HEK293 (cell line): Measurements from ENCODE around the gene APLP2.

Experiments used
- CTCF ChIA-PET: fragments of 350-600 bp; formaldehyde crosslinking; extraction: SDS; loops from one replicate; lab custom pipeline; 2021; ENCODE audit warnings: antibody characterized with exemption; lab: Yijun Ruan, JAX
- POLR2A ChIA-PET: fragments of 300-600 bp; formaldehyde crosslinking; extraction: SDS; loops from one replicate; lab custom pipeline; 2020; ENCODE audit warnings: antibody characterized with exemption, inconsistent platforms; lab: Yijun Ruan, JAX
- H3K27ac ChIP-seq: fragments of 200-500 bp; sonication (Bioruptor generic); 2 replicates; pipeline ENCODE4 v1.5.1; 2014; ENCODE audit warnings: low read depth, low read length, control low read depth, inconsistent platforms; ENCODE audit errors: extremely low read depth
- H3K36me3 ChIP-seq, 2 experiments: fragments of 200-500 bp in 1 of 2; sonication (Bioruptor generic) in 1 of 2; 1 replicate in 1 of 2; 2 replicates in 1 of 2; pipeline ENCODE4 v1.5.1; 2014 to 2017; ENCODE audit warnings: inconsistent platforms in 2 of 2, low read length in 2 of 2; ENCODE audit not compliant: control insufficient read depth in 2 of 2, insufficient read depth in 1 of 2
- H3K4me1 ChIP-seq: fragments of 200-500 bp; sonication (Bioruptor generic); 2 replicates; pipeline ENCODE4 v1.5.1; 2014; ENCODE audit warnings: mild to moderate bottlenecking, low read length, inconsistent platforms; ENCODE audit not compliant: control insufficient read depth, insufficient read depth
- H3K4me3 ChIP-seq: 2 replicates; pipeline ENCODE4 v1.5.1; 2011; ENCODE audit warnings: low read depth, mild to moderate bottlenecking, control low read depth, low read length, moderate library complexity
- H3K9me3 ChIP-seq: fragments of 200-500 bp; sonication (Bioruptor generic); 2 replicates; pipeline ENCODE4 v1.5.1; 2014; ENCODE audit warnings: low read depth, low read length, inconsistent platforms; ENCODE audit not compliant: control insufficient read depth, insufficient read depth
- ATF2 ChIP-seq: fragments of 450-650 bp; formaldehyde crosslinking; IDR thresholded peaks from 2 replicates; pipeline ENCODE4 v1.5.1; 2016; ENCODE audit warnings: missing biosample characterization, missing genetic modification characterization, low read depth
- HOXC10 ChIP-seq: sonication (generic); formaldehyde crosslinking; IDR thresholded peaks from 2 replicates; pipeline ENCODE4 v1.8.1; 2023; ENCODE audit warnings: mild to moderate bottlenecking, missing genetic modification reagents
- HOXD13 ChIP-seq: sonication (generic); formaldehyde crosslinking; IDR thresholded peaks from 2 replicates; pipeline ENCODE4 v1.8.0; 2022; ENCODE audit warnings: missing genetic modification reagents, borderline replicate concordance
- IKZF3 ChIP-seq: fragments of 450-650 bp; IDR thresholded peaks from 2 replicates; pipeline ENCODE4 v1.5.0; 2018; ENCODE audit warnings: missing biosample characterization, mild to moderate bottlenecking, missing genetic modification characterization, moderate library complexity
- ZBTB17 ChIP-seq: fragments of 450-650 bp; formaldehyde crosslinking; IDR thresholded peaks from 2 replicates; pipeline ENCODE4 v1.5.1; 2016; ENCODE audit warnings: missing biosample characterization, missing genetic modification characterization
- ZBTB48 ChIP-seq: fragments of 450-650 bp; formaldehyde crosslinking; IDR thresholded peaks from 2 replicates; pipeline ENCODE4 v1.5.1; 2016; ENCODE audit warnings: missing biosample characterization, missing genetic modification characterization
- ZBTB49 ChIP-seq: fragments of 450-650 bp; formaldehyde crosslinking; IDR thresholded peaks from 2 replicates; pipeline ENCODE4 v1.5.1; 2016; ENCODE audit warnings: missing biosample characterization, missing genetic modification characterization, low read depth
- ZFHX2 ChIP-seq: fragments of 450-650 bp; formaldehyde crosslinking; conservative IDR thresholded peaks from 2 replicates; pipeline ENCODE4 v1.5.1; 2016; ENCODE audit warnings: missing biosample characterization, missing genetic modification characterization
- ZNF148 ChIP-seq: fragments of 450-650 bp; formaldehyde crosslinking; IDR thresholded peaks from 2 replicates; pipeline ENCODE4 v1.5.0; 2017; ENCODE audit warnings: missing biosample characterization, missing genetic modification characterization, borderline replicate concordance
- ZNF169 ChIP-seq: fragments of 450-650 bp; formaldehyde crosslinking; IDR thresholded peaks from 2 replicates; pipeline ENCODE4 v1.5.1; 2016; ENCODE audit warnings: missing biosample characterization, missing genetic modification characterization
- ZNF184 ChIP-seq: fragments of 450-650 bp; IDR thresholded peaks from 2 replicates; pipeline ENCODE4 v1.5.1; 2018; ENCODE audit warnings: missing biosample characterization, mild to moderate bottlenecking, missing genetic modification characterization
- ZNF362 ChIP-seq: fragments of 450-650 bp; formaldehyde crosslinking; IDR thresholded peaks from 2 replicates; pipeline ENCODE4 v1.5.1; 2016; ENCODE audit warnings: missing biosample characterization, missing genetic modification characterization
- ZNF416 ChIP-seq: fragments of 450-650 bp; formaldehyde crosslinking; IDR thresholded peaks from 2 replicates; pipeline ENCODE4 v1.5.1; 2016; ENCODE audit warnings: missing biosample characterization, missing genetic modification characterization
- ZNF449 ChIP-seq: fragments of 450-650 bp; formaldehyde crosslinking; IDR thresholded peaks from 2 replicates; pipeline ENCODE4 v1.5.1; 2017; ENCODE audit warnings: missing biosample characterization, mild to moderate bottlenecking, missing genetic modification characterization, moderate library complexity
- ZNF549 ChIP-seq: fragments of 450-650 bp; IDR thresholded peaks from 2 replicates; pipeline ENCODE4 v1.5.1; 2018; ENCODE audit warnings: missing biosample characterization, missing genetic modification characterization, mild to moderate bottlenecking, inconsistent platforms, moderate library complexity
- ZNF561 ChIP-seq: fragments of 450-650 bp; IDR thresholded peaks from 2 replicates; pipeline ENCODE4 v1.5.1; 2018; ENCODE audit warnings: missing biosample characterization, missing genetic modification characterization, borderline replicate concordance
- ZNF600 ChIP-seq: fragments of 450-650 bp; formaldehyde crosslinking; IDR thresholded peaks from 2 replicates; pipeline ENCODE4 v1.5.1; 2016; ENCODE audit warnings: missing biosample characterization, missing genetic modification characterization
- ZNF645 ChIP-seq: fragments of 450-650 bp; formaldehyde crosslinking; IDR thresholded peaks from 2 replicates; pipeline ENCODE4; 2016; ENCODE audit warnings: missing biosample characterization, missing genetic modification characterization
- ZNF768 ChIP-seq: fragments of 450-650 bp; formaldehyde crosslinking; IDR thresholded peaks from 2 replicates; pipeline ENCODE4 v1.5.1; 2018; ENCODE audit warnings: missing biosample characterization, mild to moderate bottlenecking, missing genetic modification characterization
- ZNF843 ChIP-seq: fragments of 450-650 bp; formaldehyde crosslinking; IDR thresholded peaks from 2 replicates; pipeline ENCODE4 v1.5.1; 2016; ENCODE audit warnings: missing biosample characterization, missing genetic modification characterization

The APLP2 gene

GRCh38 chr11:130125638-130126037 is 55.9 kb downstream of the APLP2 start:
- TF ChIP-seq ZNF549 (tag by site-specific recombination) (no peak), ZNF645 (tag by site-specific recombination) (no peak), ZNF600 (tag by site-specific recombination) (no peak)
- POLR2A ChIA-PET = no interaction called here
- no peaks in the 10 kb centered on the region for H3K4me1 ChIP-seq
- CTCF ChIA-PET = interaction anchor here (1.5 kb wide), 1 partner anchor 244 kb away, joined by 4 read pairs; no protein-coding TSS in a partner anchor
- H3K9me3 ChIP-seq = no peaks in the 10 kb centered on the region
- H3K36me3 ChIP-seq = peaks cover 2 to 98% of the 10 kb centered on the region in 2 experiments
- H3K27ac ChIP-seq = no peak overlapping the region
- no peak overlapping the region for H3K4me3 ChIP-seq

GRCh38 chr11:130126516-130126915 is 56.8 kb downstream of the APLP2 start:
- Histone ChIP-seq H3K4me1 (no peaks in the 10 kb centered on the region), H3K36me3 (peaks cover 8 to 99% of the 10 kb centered on the region in 2 experiments), H3K4me3 (no peak overlapping the region)
- CTCF ChIA-PET = interaction anchor here (0.6 to 1.5 kb wide), 2 partner anchors 123 to 245 kb away, joined by 4 read pairs; no protein-coding TSS in a partner anchor
- TF ChIP-seq IKZF3 (tag by site-specific recombination) = no peak
- TF ChIP-seq ZNF362 (tag by site-specific recombination) = no peak
- no peak for TF ChIP-seq ZBTB48
- no peak for TF ChIP-seq ZNF184 (tag by site-specific recombination)
- TF ChIP-seq ZNF768 (tag by site-specific recombination) = no peak
- no peak for TF ChIP-seq ZNF148 (tag by site-specific recombination)
- TF ChIP-seq ZNF561 (tag by site-specific recombination) = no peak
- no peak for TF ChIP-seq HOXD13 (CRISPR knock-in tag)
- TF ChIP-seq ZFHX2 (tag by site-specific recombination) = no peak
- TF ChIP-seq ATF2 (tag by site-specific recombination) = no peak
- no peak for TF ChIP-seq ZNF843
- TF ChIP-seq ZNF416 (tag by site-specific recombination) = no peak
- no peak for TF ChIP-seq HOXC10 (CRISPR knock-in tag)
- no peak for TF ChIP-seq ZBTB17
- no peak for TF ChIP-seq ZNF169 (tag by site-specific recombination)
- TF ChIP-seq ZNF449 (tag by site-specific recombination) = no peak
- TF ChIP-seq ZBTB49 (tag by site-specific recombination) = no peak
- TF ChIP-seq, all 188 proteins: peak for 0
- no peak overlapping the region for H3K27ac ChIP-seq
- POLR2A ChIA-PET = no interaction called here
- no peaks in the 10 kb centered on the region for H3K9me3 ChIP-seq
